Ovary (tissue), 10 donors: ENCODE measurements around the gene CFLAR. TPM values are rescaled to one million over a fixed set of nuclear protein-coding genes. Genes with fewer than 3 reads are reported as not detected.
A peak's percentile ranks its signal among the peaks of the same experiment; 100 is the strongest.

Experiments
- DNase-seq, 5 donors: peaks; one replicate each; pipeline ENCODE4 v3.0.0-alpha.2; 2019 to 2020
- H3K27ac ChIP-seq, 2 donors: fragments of 200-600 bp; one replicate each; pipeline versions ENCODE4 v1.5.1 to v1.8.0; 2019 to 2022
- H3K27me3 ChIP-seq: fragments of 200-600 bp; one replicate; pipeline ENCODE4 v1.8.0; 2022
- H3K36me3 ChIP-seq: fragments of 200-600 bp; sonication (generic); one replicate; pipeline ENCODE4 v1.5.1; 2019
- H3K4me1 ChIP-seq: one replicate; pipeline ENCODE4 v1.8.1; 2013; ENCODE audit warnings: mild to moderate bottlenecking, moderate library complexity; ENCODE audit not compliant: insufficient read depth
- H3K4me3 ChIP-seq: fragments of 200-600 bp; sonication (generic); one replicate; pipeline ENCODE4 v1.5.1; 2017
- H3K9me3 ChIP-seq, 2 donors: fragments of 200-600 bp in 1 of 2; sonication (generic) in 1 of 2; one replicate each; pipeline versions ENCODE4 v1.5.1 to v1.8.1; 2013 to 2019; ENCODE audit warnings: mild to moderate bottlenecking in 1 of 2, moderate library complexity in 1 of 2
- EP300 ChIP-seq: sonication (generic); formaldehyde crosslinking; IDR thresholded peaks from one replicate; pipeline ENCODE4 v1.6.1; 2017; ENCODE audit warnings: antibody characterized with exemption
- POLR2A ChIP-seq: fragments of 450-650 bp; IDR thresholded peaks from one replicate; pipeline ENCODE4 v1.6.1; 2017; ENCODE audit warnings: antibody characterized with exemption, mild to moderate bottlenecking, moderate library complexity
- WGBS, 3 donors: extraction: QIAGEN DNeasy Blood & Tissue Kit in 1 of 3; methylation state at CpG; one replicate each; pipeline versions ENCODE4 v1.1.5 to v1.1.7; 2013 to 2017; 5-methylcytosine and 5-hydroxymethylcytosine counted together
- intact Hi-C, 4 donors: fragments of 100-400 bp; cut with DNase I; formaldehyde crosslinking; loops; one replicate each; pipeline versions ENCODE4 v1.11.0 to v1.15.1; 2022 to 2023
- long read RNA-seq, 3 donors: library from polyadenylated mRNA in 2 of 3; unstranded in 2 of 3; transcript quantifications; one replicate each; pipeline ENCODE4 v2.0.0 and lab custom pipeline, GENCODE V29; 2021 to 2026
- polyA plus RNA-seq, 2 donors: library from polyadenylated mRNA; stranded (reverse); fragments of 200-250 nt in 1 of 2; fragments of 350-450 nt in 1 of 2; fragmentation: Illumina TruSeq in 1 of 2; extraction: RNeasy Lipid Tissue Mini Kit (QIAGEN cat#74804) in 1 of 2; gene quantifications; one replicate each; pipeline ENCODE4 v1.2.3, GENCODE V29; 2013 to 2014
- total RNA-seq, 7 donors: library from RNA; depleted of rRNA in 2 of 7; stranded (reverse); fragments of >200 nt in 2 of 7; fragmentation: NEBNext Ultra II Directional in 3 of 7; extraction: Animal tissue kit (Norgen Biotek cat#: 25700) in 3 of 7; gene quantifications; one replicate each; pipeline versions ENCODE4 v1.1.0 to v1.2.4, GENCODE V29; 2016 to 2023
- TF ChIP-seq, protein P1 (sequence below), 3 donors: fragments of 450-650 bp in 2 of 3; fragments of 200-600 bp in 1 of 3; IDR thresholded peaks; one replicate each; pipeline versions ENCODE4 v1.5.1 to v1.8.0; 2016 to 2022; ENCODE audit warnings: antibody characterized with exemption in 3 of 3, mild to moderate bottlenecking in 1 of 3
- donor health status: DM: no; HTN: no; CAD: no; lungs with moderate emphysema.
- donor health status: DM: no; HTN: no; CAD: no.
- donor health status: Bipolar disorder and iron deficiency.
- donor health status: DM: yes; HTN: yes; CAD: no.
- donor health status: DM: no; HTN: no; CAD: no.
- donor health status: DM: yes; HTN: yes; CAD: no.

CFLAR gene
- 100 to 1,000 TPM in 1 of 7 donors, 10 to 100 TPM in 6; 50.0 to 111 (median 67.9) TPM for total RNA-seq
- polyA plus RNA-seq, result 10 to 100 TPM; 26.7 to 88.7 TPM
- long read RNA-seq, donor 1, full-length matches to known transcripts, result 35 of 78 reads
- long read RNA-seq, donor 1, partial matches to known transcripts, result 13 of 78 reads
- long read RNA-seq, donor 1, other reads (novel, unspliced or antisense), result 30 of 78 reads
- long read RNA-seq, donor 2, full-length matches to known transcripts, result 10 of 30 reads
- long read RNA-seq, donor 2, partial matches to known transcripts, result 7 of 30 reads
- long read RNA-seq, donor 2, other reads (novel, unspliced or antisense), result 13 of 30 reads
- long read RNA-seq, donor 3, full-length matches to known transcripts, result 5 of 18 reads
- long read RNA-seq, donor 3, partial matches to known transcripts, result 3 of 18 reads
- long read RNA-seq, donor 3, other reads (novel, unspliced or antisense), result 10 of 18 reads

DNA sequence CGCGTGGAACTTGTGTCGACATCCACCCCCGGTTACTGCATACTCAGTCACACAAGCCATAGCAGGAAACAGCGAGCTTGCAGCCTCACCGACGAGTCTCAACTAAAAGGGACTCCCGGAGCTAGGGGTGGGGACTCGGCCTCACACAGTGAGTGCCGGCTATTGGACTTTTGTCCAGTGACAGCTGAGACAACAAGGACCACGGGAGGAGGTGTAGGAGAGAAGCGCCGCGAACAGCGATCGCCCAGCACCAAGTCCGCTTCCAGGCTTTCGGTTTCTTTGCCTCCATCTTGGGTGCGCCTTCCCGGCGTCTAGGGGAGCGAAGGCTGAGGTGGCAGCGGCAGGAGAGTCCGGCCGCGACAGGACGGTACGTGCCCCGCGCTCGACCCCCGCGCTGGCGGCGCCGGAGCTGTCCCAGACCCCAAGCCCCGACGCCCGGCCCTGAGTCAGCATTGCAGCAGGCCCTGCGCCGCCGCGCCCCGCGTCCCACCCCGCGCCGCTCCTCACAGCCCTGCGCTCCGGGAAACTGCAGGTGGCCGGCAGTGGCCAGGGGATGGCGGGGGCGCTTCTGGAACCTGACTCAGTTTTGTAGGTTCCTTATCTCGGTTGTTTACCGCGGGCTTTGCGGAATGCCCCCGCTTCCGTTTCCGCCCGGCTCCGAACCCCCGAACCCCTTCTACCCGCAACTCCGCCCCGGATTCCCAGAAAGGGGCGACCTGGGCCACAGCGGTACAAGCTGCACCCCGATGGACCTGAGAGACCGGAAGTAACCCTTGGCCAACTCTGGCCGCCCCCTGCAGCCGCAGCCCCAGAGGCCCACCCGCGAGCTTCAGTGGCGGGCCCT is at the start of gene CFLAR:
Gene CFLAR (plus strand): TSS at position 50 of the 844 bp plus-strand sequence. CDS start 13,702 bp downstream, outside the sequence.
- intact Hi-C loops, result loop anchor here in 1 of 4 donors (5.0 kb wide), 1 partner anchor 44 kb away; the partner anchor contains the start of genes HYCC2 and NDUFB3
- Histone ChIP-seq H3K9me3 (no peaks in the 10 kb centered on the region), H3K4me3 (peak within 1 kb of the TSS; percentile 70), H3K4me1 (peaks cover 6% of the 10 kb centered on the region), H3K27me3 (no peaks in the 10 kb centered on the region), H3K36me3 (no peaks in the 10 kb centered on the region), H3K27ac (peak within 1 kb of the TSS; percentile 97 to 98)
- TF ChIP-seq EP300, result no peak
- peak; percentile 63 for TF ChIP-seq POLR2A
- peak; percentile 65 to 78 (median 72) for DNase-seq
- 0 to 1% (median 1%) methylated on average over 54 to 75 of the region's 75 CpGs for WGBS, 3 donors

DNA sequence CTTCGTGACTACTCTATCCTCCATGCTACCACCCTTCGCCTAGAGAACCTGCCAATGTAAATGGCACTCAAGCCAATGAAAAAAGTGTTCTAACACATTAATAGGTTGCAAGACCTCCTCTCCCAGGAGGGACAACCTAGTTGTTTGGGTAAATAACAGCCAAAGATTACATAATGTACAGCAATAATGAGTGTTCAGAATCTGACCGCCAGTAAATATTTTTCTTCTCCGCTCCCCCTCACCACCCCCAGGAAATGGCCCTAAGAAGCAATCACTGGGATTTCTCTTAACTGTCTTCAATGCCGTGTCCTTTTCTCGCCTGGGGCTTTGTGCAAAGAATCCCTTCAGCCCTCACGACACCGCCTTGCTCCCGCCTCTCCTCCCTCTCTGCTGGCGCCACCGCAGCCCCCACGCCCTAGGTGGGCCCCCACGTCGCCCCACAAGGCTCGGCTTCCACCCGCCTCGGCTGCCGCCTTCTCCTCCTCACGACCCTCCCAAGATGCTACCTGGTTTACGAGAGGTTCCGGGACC is 45.0 kb upstream of the CFLAR start:
- no peaks in the 10 kb centered on the region for H3K36me3 ChIP-seq
- no peak for DNase-seq
- TF ChIP-seq POLR2A, result no peak
- no peak for TF ChIP-seq EP300
- TF ChIP-seq, protein P1, sequence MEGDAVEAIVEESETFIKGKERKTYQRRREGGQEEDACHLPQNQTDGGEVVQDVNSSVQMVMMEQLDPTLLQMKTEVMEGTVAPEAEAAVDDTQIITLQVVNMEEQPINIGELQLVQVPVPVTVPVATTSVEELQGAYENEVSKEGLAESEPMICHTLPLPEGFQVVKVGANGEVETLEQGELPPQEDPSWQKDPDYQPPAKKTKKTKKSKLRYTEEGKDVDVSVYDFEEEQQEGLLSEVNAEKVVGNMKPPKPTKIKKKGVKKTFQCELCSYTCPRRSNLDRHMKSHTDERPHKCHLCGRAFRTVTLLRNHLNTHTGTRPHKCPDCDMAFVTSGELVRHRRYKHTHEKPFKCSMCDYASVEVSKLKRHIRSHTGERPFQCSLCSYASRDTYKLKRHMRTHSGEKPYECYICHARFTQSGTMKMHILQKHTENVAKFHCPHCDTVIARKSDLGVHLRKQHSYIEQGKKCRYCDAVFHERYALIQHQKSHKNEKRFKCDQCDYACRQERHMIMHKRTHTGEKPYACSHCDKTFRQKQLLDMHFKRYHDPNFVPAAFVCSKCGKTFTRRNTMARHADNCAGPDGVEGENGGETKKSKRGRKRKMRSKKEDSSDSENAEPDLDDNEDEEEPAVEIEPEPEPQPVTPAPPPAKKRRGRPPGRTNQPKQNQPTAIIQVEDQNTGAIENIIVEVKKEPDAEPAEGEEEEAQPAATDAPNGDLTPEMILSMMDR (IDR thresholded peaks at IDR 0.05), result no peak
- H3K27me3 ChIP-seq, result no peaks in the 10 kb centered on the region
- H3K4me3 ChIP-seq, result peak overlapping the region; percentile 60
- H3K27ac ChIP-seq, result peak overlapping the region; percentile 72 to 79
- peaks cover 3% of the 10 kb centered on the region for H3K4me1 ChIP-seq
- 0% methylated on average over 21 of the region's 21 CpGs for WGBS, 3 donors
- no peaks in the 10 kb centered on the region for H3K9me3 ChIP-seq
- intact Hi-C loops, result loop anchor here in 1 of 4 donors (5.0 to 10.0 kb wide), 2 partner anchors 46 to 106 kb away; partner anchors contain the start of genes CFLAR and ORC2

DNA sequence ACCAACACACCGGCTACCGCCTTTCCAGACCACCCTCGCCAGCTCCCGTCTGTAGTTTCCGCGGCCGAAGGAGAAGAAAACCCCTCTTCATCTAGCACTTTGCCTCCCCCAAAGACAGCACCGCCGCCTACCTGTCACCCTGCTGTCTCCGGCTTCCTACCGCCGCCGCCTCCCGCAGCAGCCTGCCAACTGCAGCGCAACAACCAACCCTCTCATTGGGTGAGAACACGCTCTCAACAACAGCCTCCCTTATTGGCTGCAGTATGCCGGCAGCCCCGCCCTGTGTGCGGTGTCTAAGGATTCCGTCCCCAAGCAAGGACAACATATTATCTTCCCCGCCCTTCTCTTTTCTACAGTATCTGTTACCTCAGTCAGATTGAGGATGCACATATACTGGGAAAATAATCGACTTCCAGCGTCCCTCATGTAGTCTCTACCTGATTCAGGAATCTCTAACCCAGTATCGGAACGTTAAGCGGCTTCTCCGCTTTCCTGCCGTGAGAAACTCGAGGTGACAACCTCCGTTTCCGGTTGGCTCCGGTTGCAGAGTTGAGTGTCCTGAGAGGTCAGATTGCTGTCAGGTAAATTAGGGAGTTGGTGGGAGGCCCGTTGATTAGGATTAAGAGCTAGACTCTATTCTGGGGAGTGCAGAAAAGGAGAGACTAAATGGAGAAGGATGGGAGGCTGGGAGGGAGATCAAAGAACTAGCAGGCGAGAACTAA is 44.3 kb upstream of the CFLAR start, which contains the start of the genes HYCC2 and NDUFB3:
Gene HYCC2 (minus strand): TSS at position 193 of the 722 bp plus-strand sequence. CDS start 47,662 bp downstream, outside the sequence.
Gene NDUFB3 (plus strand): TSS at position 523 of the 722 bp plus-strand sequence. CDS start 6,882 bp downstream, outside the sequence.
- DNase-seq, result peak; percentile 88 to 93 (median 92)
- Histone ChIP-seq H3K9me3 (no peaks in the 10 kb centered on the region), H3K36me3 (no peaks in the 10 kb centered on the region), H3K27me3 (no peaks in the 10 kb centered on the region), H3K4me1 (peaks cover 3% of the 10 kb centered on the region), H3K4me3 (peak within 1 kb of the TSS; percentile 60), H3K27ac (peak within 1 kb of the TSS; percentile 72 to 79)
- 0 to 1% (median 0%) methylated on average over 34 of the region's 34 CpGs for WGBS, 3 donors
- TF ChIP-seq EP300 (no peak), POLR2A (peak; percentile 64)
- TF ChIP-seq, protein P1 (IDR thresholded peaks at IDR 0.05), result peak in 2 of 3 donors; percentile 37 to 55
- intact Hi-C loops, result loop anchor here in 1 of 4 donors (5.0 to 10.0 kb wide), 2 partner anchors 46 to 107 kb away; partner anchors contain the start of genes CFLAR and ORC2

DNA sequence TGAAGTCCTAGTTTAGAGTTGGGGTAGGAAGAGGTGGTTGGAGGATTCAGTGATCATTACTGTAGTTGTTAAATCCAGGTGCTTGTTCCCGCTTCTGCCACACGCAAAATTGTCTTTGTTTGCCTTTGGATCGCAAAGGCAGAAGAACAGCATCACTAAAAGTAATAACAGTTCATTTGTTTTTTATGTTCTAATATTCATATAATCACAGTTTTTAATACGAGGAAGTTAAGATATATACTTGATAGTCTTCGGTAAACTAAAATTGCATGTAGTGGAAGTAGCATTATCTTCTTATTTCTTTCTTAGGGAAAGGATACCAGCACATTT is 43.8 kb upstream of the CFLAR start:
- no peaks in the 10 kb centered on the region for H3K9me3 ChIP-seq
- H3K36me3 ChIP-seq, result no peaks in the 10 kb centered on the region
- TF ChIP-seq EP300 (no peak), POLR2A (no peak)
- TF ChIP-seq, protein P1 (IDR thresholded peaks at IDR 0.05), result no peak
- 1 to 2% (median 1%) methylated on average over 5 of the region's 5 CpGs for WGBS, 3 donors
- no peaks in the 10 kb centered on the region for H3K27me3 ChIP-seq
- intact Hi-C loops, result loop anchor here in 1 of 4 donors (5.0 to 10.0 kb wide), 2 partner anchors 45 to 107 kb away; partner anchors contain the start of genes CFLAR and ORC2
- H3K4me1 ChIP-seq, result peaks cover 3% of the 10 kb centered on the region
- DNase-seq, result no peak
- peak overlapping the region; percentile 60 for H3K4me3 ChIP-seq
- no peak overlapping the region for H3K27ac ChIP-seq
